Fibroblast of mammary gland (primary cell): ENCODE measurements around the gene CTRL.
A peak's percentile ranks its signal among the peaks of the same experiment; 100 is the strongest.

Experiments
- DNase-seq: peaks from one replicate; pipeline ENCODE4 v3.0.0-alpha.2; 2010; ENCODE audit warnings: low read depth
- H3K4me3 ChIP-seq: 2 replicates; pipeline ENCODE4 v1.5.1; 2011; ENCODE audit warnings: low read depth, mild to moderate bottlenecking, low read length, moderate library complexity; ENCODE audit not compliant: control insufficient read depth
- CTCF ChIP-seq: conservative IDR thresholded peaks from 2 replicates; pipeline ENCODE4 v1.5.1; 2011; ENCODE audit warnings: low read depth, low read length, inconsistent platforms; ENCODE audit not compliant: control insufficient read depth, insufficient read depth

The CTRL gene

DNA sequence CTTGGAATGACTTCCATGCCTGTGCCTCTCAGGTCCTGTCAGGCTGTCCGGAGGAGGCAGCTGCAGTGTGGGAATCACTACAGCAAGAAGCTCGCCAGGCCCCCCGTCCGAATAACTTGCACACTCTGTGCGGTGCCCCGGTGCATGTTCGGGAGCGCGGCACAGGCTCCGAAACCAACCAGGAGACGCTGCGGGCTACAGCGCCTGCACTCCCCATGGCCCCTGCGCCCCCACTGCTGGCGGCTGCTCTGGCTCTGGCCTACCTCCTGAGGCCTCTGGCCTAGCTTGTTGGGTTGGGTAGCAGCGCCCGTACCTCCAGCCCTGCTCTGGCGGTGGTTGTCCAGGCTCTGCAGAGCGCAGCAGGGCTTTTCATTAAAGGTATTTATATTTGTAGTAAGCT, 45.7 kb downstream of the CTRL start:
- TF ChIP-seq CTCF: no peak
- DNase-seq: no peak

GRCh38 chr16:67885545-67885944, 46.1 kb downstream of the CTRL start:
- no peak for TF ChIP-seq CTCF
- H3K4me3 ChIP-seq: no peak overlapping the region
- no peak for DNase-seq

More for the DNA sequence above, 45.7 kb downstream of the CTRL start:
- no peak overlapping the region for H3K4me3 ChIP-seq

DNA sequence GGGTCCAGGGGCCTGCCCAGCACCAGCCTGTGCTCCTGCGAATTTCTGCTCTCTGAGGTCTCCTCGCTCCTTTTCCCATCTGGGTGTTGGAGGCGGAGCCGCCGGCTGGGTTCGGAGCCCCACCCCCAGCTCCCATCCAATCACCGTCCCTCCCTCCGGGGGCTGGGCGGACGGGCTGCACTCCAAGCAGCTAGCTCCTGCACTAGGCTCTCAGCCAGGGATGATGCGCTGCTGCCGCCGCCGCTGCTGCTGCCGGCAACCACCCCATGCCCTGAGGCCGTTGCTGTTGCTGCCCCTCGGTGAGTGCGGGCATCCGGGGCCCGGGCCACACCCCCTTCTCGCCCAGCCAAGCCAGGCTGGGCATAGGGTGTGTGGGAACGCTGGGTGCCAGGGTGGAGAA, 47.0 kb downstream of the CTRL start, which contains the start of gene NRN1L:
Gene NRN1L (plus strand): TSS at position 202 of the 400 bp plus-strand sequence. CDS start 19 bp downstream, at position 221.
- TF ChIP-seq CTCF: no peak
- no peak within 1 kb of the TSS for H3K4me3 ChIP-seq
- DNase-seq: peak; percentile 90

DNA sequence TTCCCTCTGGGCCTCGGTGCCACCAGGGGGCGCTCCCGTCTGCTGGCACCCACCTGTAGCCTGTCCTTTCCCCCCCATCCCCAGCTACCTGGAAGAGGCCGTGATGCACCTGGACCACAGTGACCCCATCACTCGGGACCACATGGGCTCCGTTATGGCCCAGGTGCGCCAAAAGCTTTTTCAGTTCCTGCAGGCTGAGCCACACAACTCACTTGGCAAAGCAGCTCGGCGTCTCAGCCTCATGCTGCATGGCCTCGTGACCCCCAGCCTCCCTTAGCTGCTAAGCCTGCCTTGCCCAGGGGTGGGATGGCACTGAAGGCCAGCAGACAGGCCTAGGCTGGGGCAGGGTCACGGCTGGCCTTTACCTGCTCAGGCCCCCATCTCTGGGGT, 47.8 kb downstream of the CTRL start:
- TF ChIP-seq CTCF: peak; percentile 79
- DNase-seq: peak; percentile 43
- no peak overlapping the region for H3K4me3 ChIP-seq

GRCh38 chr16:67883146-67883871, 48.4 kb downstream of the CTRL start:
- TF ChIP-seq CTCF: no peak
- no peak overlapping the region for H3K4me3 ChIP-seq
- DNase-seq: no peak

DNA sequence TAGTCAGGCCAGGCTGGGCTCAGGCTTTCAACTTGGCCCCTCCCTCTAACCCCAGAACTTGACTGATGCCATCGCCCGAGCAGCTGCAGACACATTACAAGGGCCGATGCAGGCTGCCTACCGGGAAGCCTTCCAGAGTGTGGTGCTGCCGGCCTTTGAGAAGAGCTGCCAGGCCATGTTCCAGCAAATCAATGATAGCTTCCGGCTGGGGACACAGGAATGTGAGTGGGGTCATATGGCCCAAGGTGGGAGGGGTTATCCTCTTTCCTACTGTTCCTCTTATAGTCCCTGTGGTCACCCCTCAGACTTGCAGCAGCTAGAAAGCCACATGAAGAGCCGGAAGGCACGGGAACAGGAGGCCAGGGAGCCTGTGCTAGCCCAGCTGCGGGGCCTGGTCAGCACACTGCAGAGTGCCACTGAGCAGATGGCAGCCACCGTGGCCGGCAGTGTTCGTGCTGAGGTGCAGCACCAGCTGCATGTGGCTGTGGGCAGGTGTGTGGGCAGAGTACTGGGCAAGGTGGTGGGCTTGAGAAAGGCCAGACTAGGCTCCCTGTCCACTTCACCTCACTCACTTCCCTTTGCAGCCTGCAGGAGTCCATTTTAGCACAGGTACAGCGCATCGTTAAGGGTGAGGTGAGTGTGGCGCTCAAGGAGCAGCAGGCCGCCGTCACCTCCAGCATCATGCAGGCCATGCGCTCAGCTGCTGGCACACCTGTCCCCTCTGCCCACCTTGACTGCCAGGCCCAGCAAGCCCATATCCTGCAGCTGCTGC, 49.1 kb downstream of the CTRL start:
- no peak for TF ChIP-seq CTCF
- no peak overlapping the region for H3K4me3 ChIP-seq
- no peak for DNase-seq
